Lower lobe of right lung (tissue), 2 donors: ENCODE data around the gene DTL. TPM values are rescaled to one million over a fixed set of nuclear protein-coding genes. Genes with fewer than 3 reads are reported as not detected.

Experiments
- ATAC-seq, 2 donors: fragments of 200-7000 bp; cut with Tn5 transposase; one replicate each; pipeline ENCODE4 v1.9.1; 2020 to 2022; ENCODE audit warnings: mild to moderate bottlenecking in 2 of 2, moderate library complexity in 2 of 2
- DNase-seq: peaks from one replicate; pipeline ENCODE4 v3.0.0-alpha.2; 2020
- H3K27ac ChIP-seq: fragments of 200-600 bp; one replicate; pipeline ENCODE4 v1.8.0; 2022
- H3K27me3 ChIP-seq: fragments of 200-600 bp; one replicate; pipeline ENCODE4 v1.8.0; 2022; ENCODE audit warnings: low read depth
- H3K36me3 ChIP-seq: fragments of 200-600 bp; one replicate; pipeline ENCODE4 v1.8.0; 2022; ENCODE audit warnings: mild to moderate bottlenecking
- H3K4me1 ChIP-seq: fragments of 200-600 bp; one replicate; pipeline ENCODE4 v1.8.0; 2022
- H3K4me3 ChIP-seq: fragments of 200-600 bp; one replicate; pipeline ENCODE4 v1.8.0; 2022; ENCODE audit warnings: mild to moderate bottlenecking
- H3K9me3 ChIP-seq: fragments of 200-600 bp; one replicate; pipeline ENCODE4 v1.8.0; 2022
- intact Hi-C: fragments of 100-400 bp; cut with DNase I; formaldehyde crosslinking; loops from one replicate; pipeline ENCODE4 v1.11.0; 2022
- total RNA-seq: library from RNA; stranded (reverse); fragmentation: NEBNext Ultra II Directional; extraction: Animal tissue kit (Norgen Biotek cat#: 25700); gene quantifications from one replicate; pipeline ENCODE4 v1.2.1, GENCODE V29; 2021
- TF ChIP-seq, protein P1 (sequence below): fragments of 200-600 bp; IDR thresholded peaks from one replicate; pipeline ENCODE4 v1.8.0; 2022; ENCODE audit warnings: antibody characterized with exemption, mild to moderate bottlenecking
- donor health status: DM: no; HTN: yes; CAD: no; lungs with severe emphysema.

The DTL gene
- total RNA-seq, 1 donor from 2014 or later = 3.9 TPM

DNA sequence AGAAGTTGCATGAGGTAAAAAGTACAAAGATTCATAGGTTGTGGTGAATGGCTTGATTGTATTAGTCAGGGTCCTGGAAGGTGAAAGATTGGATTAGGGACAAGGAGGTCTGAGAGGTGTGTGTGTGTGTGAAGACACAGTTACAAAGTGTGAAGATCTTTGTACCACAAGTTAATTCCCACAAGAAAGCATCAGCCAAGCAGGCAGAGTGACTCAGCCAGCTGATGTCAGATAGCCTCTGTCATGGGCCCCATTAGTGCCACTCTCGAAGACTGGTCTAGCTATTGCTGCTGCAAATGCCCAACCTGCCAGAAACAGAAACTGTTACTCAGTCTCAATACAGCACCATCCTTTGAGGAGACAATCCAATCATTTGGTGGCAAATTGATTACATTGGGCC, 96.5 kb downstream of the DTL start:
- TF ChIP-seq, protein P1, sequence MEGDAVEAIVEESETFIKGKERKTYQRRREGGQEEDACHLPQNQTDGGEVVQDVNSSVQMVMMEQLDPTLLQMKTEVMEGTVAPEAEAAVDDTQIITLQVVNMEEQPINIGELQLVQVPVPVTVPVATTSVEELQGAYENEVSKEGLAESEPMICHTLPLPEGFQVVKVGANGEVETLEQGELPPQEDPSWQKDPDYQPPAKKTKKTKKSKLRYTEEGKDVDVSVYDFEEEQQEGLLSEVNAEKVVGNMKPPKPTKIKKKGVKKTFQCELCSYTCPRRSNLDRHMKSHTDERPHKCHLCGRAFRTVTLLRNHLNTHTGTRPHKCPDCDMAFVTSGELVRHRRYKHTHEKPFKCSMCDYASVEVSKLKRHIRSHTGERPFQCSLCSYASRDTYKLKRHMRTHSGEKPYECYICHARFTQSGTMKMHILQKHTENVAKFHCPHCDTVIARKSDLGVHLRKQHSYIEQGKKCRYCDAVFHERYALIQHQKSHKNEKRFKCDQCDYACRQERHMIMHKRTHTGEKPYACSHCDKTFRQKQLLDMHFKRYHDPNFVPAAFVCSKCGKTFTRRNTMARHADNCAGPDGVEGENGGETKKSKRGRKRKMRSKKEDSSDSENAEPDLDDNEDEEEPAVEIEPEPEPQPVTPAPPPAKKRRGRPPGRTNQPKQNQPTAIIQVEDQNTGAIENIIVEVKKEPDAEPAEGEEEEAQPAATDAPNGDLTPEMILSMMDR = no peak
- DNase-seq (no peak), ATAC-seq (no peak)
- Histone ChIP-seq H3K27ac (no peak overlapping the region), H3K4me1 (no peaks in the 10 kb centered on the region), H3K4me3 (no peak overlapping the region), H3K36me3 (no peaks in the 10 kb centered on the region), H3K27me3 (no peaks in the 10 kb centered on the region), H3K9me3 (no peaks in the 10 kb centered on the region)
- intact Hi-C loops = no loop called here

DNA sequence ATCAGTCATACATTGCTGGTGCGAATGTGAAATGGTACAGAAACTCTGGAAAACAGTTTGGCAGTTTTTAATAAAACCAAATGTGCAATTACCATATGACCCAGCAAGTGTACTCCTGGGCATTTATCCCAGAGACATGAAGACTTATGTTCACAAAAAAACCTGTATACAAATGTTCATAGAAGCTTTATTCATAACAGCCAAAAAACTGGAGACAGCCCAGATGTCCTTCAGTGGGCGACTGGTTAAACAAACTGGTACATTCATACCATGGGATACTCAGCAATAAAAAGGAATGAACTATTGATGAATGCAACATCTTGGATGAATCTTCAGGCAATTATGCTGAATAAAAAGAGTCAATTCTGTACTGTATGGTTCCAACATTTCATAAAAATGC, 97.8 kb downstream of the DTL start:
- TF ChIP-seq, protein P1 = no peak
- Histone ChIP-seq H3K27ac (no peak overlapping the region), H3K4me3 (no peak overlapping the region), H3K27me3 (no peaks in the 10 kb centered on the region), H3K4me1 (no peaks in the 10 kb centered on the region), H3K9me3 (no peaks in the 10 kb centered on the region), H3K36me3 (no peaks in the 10 kb centered on the region)
- ATAC-seq (no peak), DNase-seq (no peak)
- intact Hi-C loops = no loop called here

DNA sequence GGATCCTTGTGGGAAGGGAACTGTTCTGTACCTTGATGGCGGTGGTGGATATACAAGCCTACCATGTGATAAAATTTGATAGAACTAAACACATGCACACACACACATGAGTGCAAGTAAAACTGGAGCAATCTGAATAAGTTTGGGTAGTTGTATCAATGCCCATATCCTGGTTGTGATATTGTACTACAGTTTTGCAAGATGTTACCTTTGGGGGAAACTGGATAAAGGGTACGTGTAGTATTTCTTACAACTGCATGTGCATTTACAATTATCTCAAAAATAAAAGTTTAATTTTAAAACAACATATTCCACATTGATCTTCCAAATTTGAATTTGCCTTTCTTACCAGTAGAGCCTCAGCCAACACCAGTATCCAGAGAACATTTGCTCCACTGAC, 99.6 kb downstream of the DTL start:
- no peaks in the 10 kb centered on the region for H3K4me1 ChIP-seq
- H3K9me3 ChIP-seq = no peaks in the 10 kb centered on the region
- TF ChIP-seq, protein P1 = no peak
- no peaks in the 10 kb centered on the region for H3K36me3 ChIP-seq
- ATAC-seq (no peak), DNase-seq (no peak)
- intact Hi-C loops = no loop called here
- no peaks in the 10 kb centered on the region for H3K27me3 ChIP-seq
- no peak overlapping the region for H3K27ac ChIP-seq
- no peak overlapping the region for H3K4me3 ChIP-seq

DNA sequence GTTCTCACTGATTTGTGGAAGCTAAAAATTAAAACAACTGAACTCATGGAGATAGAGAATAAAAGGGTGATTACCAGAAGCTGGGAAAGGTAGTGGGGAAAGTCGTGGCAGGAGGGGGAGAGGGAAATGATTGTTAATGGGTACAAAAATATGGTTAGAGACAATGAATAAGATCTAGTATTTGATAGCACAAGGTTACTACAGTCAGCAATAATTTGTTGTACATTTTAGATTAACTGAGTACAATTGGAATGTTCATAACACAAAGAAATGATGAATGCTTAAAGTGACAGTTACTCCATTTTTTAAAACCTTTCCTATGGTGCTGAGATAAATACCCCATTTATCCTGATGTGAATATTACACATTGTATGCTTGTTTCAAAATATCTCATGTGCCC, 102.3 kb downstream of the DTL start:
- no peaks in the 10 kb centered on the region for H3K36me3 ChIP-seq
- no peak for DNase-seq
- no peaks in the 10 kb centered on the region for H3K4me1 ChIP-seq
- no peak for ATAC-seq
- TF ChIP-seq, protein P1 = no peak
- no peak overlapping the region for H3K27ac ChIP-seq
- no peaks in the 10 kb centered on the region for H3K9me3 ChIP-seq
- intact Hi-C loops = no loop called here
- H3K27me3 ChIP-seq = no peaks in the 10 kb centered on the region
- H3K4me3 ChIP-seq = no peak overlapping the region

DNA sequence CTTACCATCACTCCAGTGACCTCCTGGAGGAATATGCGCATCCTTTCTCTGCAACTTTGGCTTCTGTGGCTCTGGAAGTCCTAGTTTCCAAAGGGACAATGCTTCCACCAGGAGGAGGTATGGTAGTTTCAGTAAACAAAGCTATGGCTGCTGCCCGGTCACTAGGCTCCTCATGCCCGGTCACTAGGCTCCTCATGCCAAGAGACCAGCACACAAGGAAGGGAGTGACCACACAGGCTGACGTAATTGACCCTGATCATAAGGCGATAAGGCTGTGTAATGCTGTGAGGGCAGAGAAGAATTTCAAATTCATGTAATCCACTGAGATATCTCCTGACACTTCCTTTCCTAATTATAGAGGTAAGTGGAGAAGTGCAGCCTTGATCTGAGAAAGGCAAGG, 102.9 kb downstream of the DTL start:
- TF ChIP-seq, protein P1 = peak; percentile 14
- DNase-seq (peak; percentile 55), ATAC-seq (peak; percentile 67 to 71)
- H3K27me3 ChIP-seq = no peaks in the 10 kb centered on the region
- no peaks in the 10 kb centered on the region for H3K4me1 ChIP-seq
- no peaks in the 10 kb centered on the region for H3K36me3 ChIP-seq
- no peak overlapping the region for H3K27ac ChIP-seq
- no peak overlapping the region for H3K4me3 ChIP-seq
- intact Hi-C loops = no loop called here
- H3K9me3 ChIP-seq = no peaks in the 10 kb centered on the region
